Activated B cell treated with CpG ODN at 0.5 μM for 24 hours (primary cell): Measurements from ENCODE around the gene ATP6V1G1. TPM values are rescaled to one million over a fixed set of nuclear protein-coding genes. Genes with fewer than 3 reads are reported as not detected.

ENCODE experiments used
- ATAC-seq: fragments of 200-7000 bp; cut with Tn5 transposase; one replicate; pipeline ENCODE4 v1.10.0; 2021; ENCODE audit warnings: low read depth, mild to moderate bottlenecking, moderate library complexity
- CTCF ChIA-PET: fragments of 350-600 bp; sonication (Branson Sonifier 250); formaldehyde crosslinking; loops from one replicate; lab custom pipeline; 2021; ENCODE audit warnings: antibody characterized with exemption; lab: Charles Lee
- POLR2A ChIA-PET: fragments of 350-600 bp; sonication (Branson Sonifier 250); formaldehyde crosslinking; loops from one replicate; lab custom pipeline; 2021; ENCODE audit warnings: antibody characterized with exemption; lab: Charles Lee
- DNase-seq: peaks from one replicate; pipeline ENCODE4 v3.0.0; 2022
- H3K27ac Mint-ChIP-seq: one replicate; pipeline ENCODE4 v1.8.0; 2020; ENCODE audit warnings: mixed read lengths
- H3K27me3 Mint-ChIP-seq: one replicate; pipeline ENCODE4 v1.8.0; 2021; ENCODE audit warnings: mixed read lengths
- H3K36me3 Mint-ChIP-seq: one replicate; pipeline ENCODE4 v1.8.0; 2021; ENCODE audit warnings: low read depth, mixed read lengths
- H3K4me1 Mint-ChIP-seq: one replicate; pipeline ENCODE4 v1.8.0; 2021; ENCODE audit warnings: mixed read lengths
- H3K4me3 Mint-ChIP-seq: one replicate; pipeline ENCODE4 v1.8.0; 2020; ENCODE audit warnings: mild to moderate bottlenecking, mixed read lengths
- H3K9me3 Mint-ChIP-seq: one replicate; pipeline ENCODE4 v1.8.0; 2020; ENCODE audit warnings: mixed read lengths
- CTCF ChIP-seq: fragments of 200-600 bp; IDR thresholded peaks from one replicate; pipeline ENCODE4 v1.8.0; 2022; ENCODE audit warnings: antibody characterized with exemption, mild to moderate bottlenecking
- intact Hi-C: fragments of 100-400 bp; cut with micrococcal nuclease; formaldehyde crosslinking; loops from one replicate; pipeline ENCODE4 v1.15.1; 2024
- total RNA-seq: library from RNA; stranded (reverse); gene quantifications from 2 replicates; pipeline ENCODE4 v1.2.3, GENCODE V29; 2022

ATP6V1G1 gene
- total RNA-seq, 1 donor from 2014 or later, result 68.4 TPM

DNA sequence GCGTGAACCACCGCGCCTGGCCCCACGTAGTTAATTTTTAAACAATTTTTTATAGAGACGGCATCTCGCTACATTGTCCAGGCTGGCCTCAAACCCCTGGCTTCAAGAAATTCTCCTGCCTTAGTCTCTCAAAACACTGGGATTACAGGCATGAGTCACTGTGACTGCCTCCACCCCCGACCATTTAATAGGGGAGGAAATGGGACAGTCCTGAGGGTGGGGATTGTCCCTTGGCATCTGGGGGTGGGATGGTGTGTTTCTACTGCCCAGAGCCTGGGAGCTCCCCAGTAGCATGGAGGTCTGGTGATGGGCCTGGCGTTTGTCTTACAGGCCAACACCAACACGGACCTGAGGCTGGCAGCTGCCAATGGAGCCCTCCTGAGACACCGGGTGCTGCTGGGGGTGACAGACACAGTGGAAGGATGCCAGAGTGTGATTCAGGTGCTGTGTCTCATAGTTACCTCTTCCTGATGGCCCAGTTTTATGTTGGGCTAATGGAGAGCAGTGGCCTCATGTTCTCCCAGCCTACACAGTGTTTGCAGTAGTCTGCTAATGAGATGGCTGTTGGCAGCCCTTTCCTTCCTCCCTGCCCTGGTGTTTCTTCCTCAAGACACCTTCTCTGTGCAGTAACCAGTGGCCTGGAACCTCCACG lies 46.0 kb downstream of the ATP6V1G1 start:
- DNase-seq (no peak), ATAC-seq (no peak)
- TF ChIP-seq CTCF, result no peak
- Mint-ChIP-seq H3K27me3 (no peaks in the 10 kb centered on the region), H3K4me1 (no peaks in the 10 kb centered on the region), H3K36me3 (peaks cover 94% of the 10 kb centered on the region), H3K9me3 (no peaks in the 10 kb centered on the region), H3K27ac (no peak overlapping the region), H3K4me3 (no peak overlapping the region)
- POLR2A ChIA-PET, result no interaction called here
- intact Hi-C loops, result no loop called here
- CTCF ChIA-PET, result interaction anchor here (1.5 kb wide), 1 partner anchor 20 kb away, joined by 3 read pairs; no protein-coding TSS in a partner anchor

DNA sequence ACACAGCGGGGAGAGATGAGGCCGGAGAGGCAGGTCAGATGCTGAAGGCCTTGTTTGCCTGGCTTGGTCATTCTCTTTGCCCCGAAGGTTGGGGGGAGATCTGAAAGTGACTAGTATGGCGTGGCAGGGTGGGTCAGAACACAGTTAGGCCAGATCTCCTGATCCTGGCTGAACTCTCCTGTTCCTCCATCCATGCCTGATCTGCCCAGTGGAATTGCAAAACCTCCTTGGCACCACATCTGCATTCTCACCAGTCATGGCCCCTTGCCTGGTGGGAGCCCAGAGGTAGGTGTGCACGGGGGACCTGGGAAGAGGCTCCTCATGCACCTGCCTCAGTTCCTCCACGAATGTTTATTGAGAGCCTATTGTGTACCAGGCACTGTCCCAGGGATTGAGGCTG lies 46.8 kb downstream of the ATP6V1G1 start:
- ChIA-PET CTCF (interaction anchor here (1.5 kb wide), 1 partner anchor 19 kb away, joined by 3 read pairs; no protein-coding TSS in a partner anchor), POLR2A (no interaction called here)
- H3K27me3 Mint-ChIP-seq, result no peaks in the 10 kb centered on the region
- TF ChIP-seq CTCF, result no peak
- no peaks in the 10 kb centered on the region for H3K9me3 Mint-ChIP-seq
- DNase-seq (no peak), ATAC-seq (no peak)
- intact Hi-C loops, result no loop called here
- H3K4me3 Mint-ChIP-seq, result no peak overlapping the region
- H3K36me3 Mint-ChIP-seq, result peaks cover 94% of the 10 kb centered on the region
- no peaks in the 10 kb centered on the region for H3K4me1 Mint-ChIP-seq
- H3K27ac Mint-ChIP-seq, result no peak overlapping the region

- Mint-ChIP-seq H3K4me1 (peaks cover 10% of the 10 kb centered on the region), H3K4me3 (no peak overlapping the region), H3K27me3 (no peaks in the 10 kb centered on the region), H3K36me3 (peaks cover 84% of the 10 kb centered on the region), H3K9me3 (no peaks in the 10 kb centered on the region), H3K27ac (no peak overlapping the region)
- CTCF ChIA-PET, result interaction anchor here (1.6 to 1.7 kb wide), 2 partner anchors 15 to 46 kb away, joined by 4 to 5 read pairs; no protein-coding TSS in a partner anchor
- TF ChIP-seq CTCF, result no peak
- DNase-seq (no peak), ATAC-seq (no peak)
- intact Hi-C loops, result no loop called here
- POLR2A ChIA-PET, result no interaction called here
These were observed 50.8 kb downstream of the ATP6V1G1 start for GRCh38 chr9:114638404-114638803.

GRCh38 chr9:114641967-114642366 lies 54.4 kb downstream of the ATP6V1G1 start:
- intact Hi-C loops, result no loop called here
- ChIA-PET CTCF (no interaction called here), POLR2A (no interaction called here)
- H3K27ac Mint-ChIP-seq, result peak overlapping the region; percentile 74
- no peak for TF ChIP-seq CTCF
- no peaks in the 10 kb centered on the region for H3K9me3 Mint-ChIP-seq
- no peak for DNase-seq
- H3K27me3 Mint-ChIP-seq, result no peaks in the 10 kb centered on the region
- H3K36me3 Mint-ChIP-seq, result peaks cover 87% of the 10 kb centered on the region
- ATAC-seq, result no peak
- no peak overlapping the region for H3K4me3 Mint-ChIP-seq
- peaks cover 10% of the 10 kb centered on the region for H3K4me1 Mint-ChIP-seq

- ChIA-PET POLR2A (interaction anchor here (0.5 to 0.6 kb wide), 2 partner anchors 68 to 107 kb away, joined by 3 to 4 read pairs; no protein-coding TSS in a partner anchor), CTCF (no interaction called here)
- ATAC-seq (no peak), DNase-seq (no peak)
- Mint-ChIP-seq H3K4me3 (no peak overlapping the region), H3K4me1 (peaks cover 10% of the 10 kb centered on the region), H3K27ac (no peak overlapping the region), H3K27me3 (no peaks in the 10 kb centered on the region), H3K36me3 (peaks cover 87% of the 10 kb centered on the region), H3K9me3 (peaks cover 4% of the 10 kb centered on the region)
- no peak for TF ChIP-seq CTCF
- intact Hi-C loops, result no loop called here
These were observed 55.4 kb downstream of the ATP6V1G1 start for GRCh38 chr9:114643001-114643400.
